Measurements from ENCODE around the gene OOSP4B.
"Not testable (repeated sequence)": the region's sequence is repeated elsewhere in the genome, so short reads cannot be mapped to it uniquely, and the experiment has no call there.

Gene OOSP4B

GRCh38 chr11:60016881-60017280 lies at the start of gene OOSP4B:
Gene OOSP4B (plus strand): TSS chr11:60017181.
- no peak for DNase-seq

GRCh38 chr11:59967677-59968394 lies 49.1 kb upstream of the OOSP4B start:
- no peak for DNase-seq

DNA sequence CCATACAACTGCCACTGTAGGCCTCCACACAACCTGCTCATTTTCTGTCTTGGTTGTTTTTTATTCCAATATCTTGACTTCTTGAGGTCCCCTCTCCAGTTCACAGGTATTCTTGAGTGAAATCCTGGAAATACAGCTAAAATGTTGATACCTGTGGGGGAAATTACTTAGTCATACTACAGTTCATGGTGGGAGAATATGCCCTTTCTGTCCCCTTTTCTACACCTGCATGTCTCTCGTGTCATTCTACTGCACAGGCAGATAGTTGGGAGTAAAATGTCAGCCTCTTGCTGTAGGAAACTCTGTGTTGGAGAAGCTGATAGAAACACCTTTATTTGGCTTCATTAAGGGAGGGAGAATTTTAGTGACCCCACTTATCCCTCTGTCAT lies 48.6 kb upstream of the OOSP4B start:
- DNase-seq: no peak

DNA sequence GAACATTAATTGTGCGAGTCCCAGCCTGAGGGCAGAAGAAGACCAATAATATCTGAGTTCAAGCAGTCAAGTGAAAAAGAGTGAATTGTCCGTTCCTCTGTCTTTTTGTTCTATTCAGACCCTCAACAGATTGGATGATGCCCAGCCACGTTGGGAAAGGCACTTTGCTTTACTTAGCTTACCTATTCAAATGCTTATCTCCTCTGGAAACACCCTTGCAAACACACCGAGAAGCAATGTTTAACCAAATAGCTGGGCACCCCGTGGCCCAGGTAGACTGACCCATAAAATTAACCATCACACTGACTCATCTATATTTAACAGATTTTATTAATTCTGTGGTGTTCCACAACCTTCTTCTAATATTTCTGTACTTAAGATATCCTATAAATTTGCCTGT lies 43.9 kb upstream of the OOSP4B start:
- DNase-seq: no peak

DNA sequence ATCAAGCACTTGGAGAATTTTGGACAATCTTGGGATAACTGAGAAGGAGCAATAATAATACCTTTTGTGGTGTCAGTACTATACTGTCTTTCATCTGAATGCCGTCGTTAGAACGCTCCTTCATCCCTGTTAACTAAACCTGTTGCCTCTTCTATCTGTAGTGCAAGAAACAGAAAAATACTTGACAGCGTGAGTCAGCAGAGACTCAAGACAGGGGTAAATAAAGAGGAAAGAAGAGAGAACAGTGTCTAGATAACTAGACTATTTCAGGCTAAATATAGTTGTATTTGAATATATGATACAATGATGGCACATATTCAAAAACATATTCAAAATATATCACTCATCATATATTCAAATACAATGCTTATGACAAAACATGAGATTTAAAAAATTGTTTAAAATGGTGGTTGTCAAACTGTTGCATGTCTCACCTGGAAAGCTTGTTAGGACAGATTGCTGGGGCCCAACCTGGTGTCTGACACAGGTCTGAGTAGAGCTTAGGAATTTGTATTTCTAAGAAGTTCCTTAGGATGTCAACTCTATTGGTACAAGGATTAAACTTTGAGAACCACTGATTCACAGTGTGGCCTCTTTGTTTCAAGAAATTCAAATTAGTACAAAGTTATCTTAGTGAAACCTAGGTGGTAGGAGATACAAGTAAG lies 35.7 kb upstream of the OOSP4B start:
- DNase-seq: no peak

GRCh38 chr11:59982037-59982436 lies 34.9 kb upstream of the OOSP4B start:
- not testable (repeated sequence) for DNase-seq

- no peak for DNase-seq
Observed at GRCh38 chr11:59983212-59983611, 33.8 kb upstream of the OOSP4B start.

DNA sequence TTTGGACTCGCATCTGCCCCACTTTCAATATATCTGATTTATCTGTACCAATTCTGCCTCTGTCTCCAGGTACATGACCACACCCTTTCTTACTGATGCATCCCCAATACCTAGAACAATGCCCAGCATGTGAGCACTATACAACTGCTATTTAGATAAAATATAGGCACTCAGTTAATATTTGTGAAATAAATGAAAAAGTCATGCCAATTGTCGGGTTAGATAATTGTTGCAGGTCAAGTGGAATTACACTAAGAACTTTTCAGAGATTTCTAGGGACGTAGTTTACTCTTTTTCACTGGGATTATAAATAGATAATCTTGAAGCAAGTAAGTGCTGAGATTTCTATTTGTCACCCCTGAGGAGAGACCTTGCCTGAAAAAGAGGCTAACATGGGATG lies 32.6 kb upstream of the OOSP4B start:
- DNase-seq: no peak

DNA sequence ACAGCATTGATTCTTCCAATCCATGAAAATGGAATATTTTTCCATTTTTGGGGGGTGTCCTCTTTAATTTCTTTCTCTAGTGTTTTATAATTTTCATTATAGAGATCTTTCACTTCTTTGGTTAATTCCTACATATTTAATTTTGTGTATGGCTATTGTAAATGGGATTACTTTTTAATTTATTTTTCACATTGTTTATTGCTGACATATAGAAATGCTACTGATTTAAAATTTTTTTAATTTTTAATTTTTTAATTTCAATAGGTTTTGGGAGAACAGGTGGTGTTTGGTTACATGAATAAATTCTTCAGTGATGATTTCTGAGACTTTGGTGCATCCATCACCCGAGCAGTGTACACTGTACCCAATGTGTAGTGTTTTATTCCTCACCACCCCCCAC lies 26.6 kb upstream of the OOSP4B start:
- DNase-seq: no peak

GRCh38 chr11:59992425-59992824 lies 24.6 kb upstream of the OOSP4B start:
- no peak for DNase-seq

GRCh38 chr11:59997800-59998199 lies 19.2 kb upstream of the OOSP4B start:
- DNase-seq: no peak

DNA sequence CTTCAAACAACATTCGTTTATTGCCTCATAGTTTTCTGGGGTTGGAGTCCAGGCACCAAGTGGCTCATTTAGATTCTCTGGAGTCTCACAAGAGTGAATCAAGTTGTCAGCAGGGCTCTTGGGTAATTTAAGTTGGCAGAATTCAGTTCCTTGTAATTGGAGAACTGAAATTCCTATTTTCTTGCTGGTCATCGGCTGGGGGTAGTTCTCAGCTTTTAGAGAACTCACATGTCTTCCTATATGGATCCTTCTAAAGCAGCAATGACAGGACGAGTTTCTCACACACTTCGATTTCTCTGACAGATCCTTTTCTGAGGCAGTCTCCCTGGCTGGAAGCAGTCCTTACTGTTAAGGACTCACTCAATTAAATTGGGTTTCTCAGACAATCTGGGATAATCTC lies 17.3 kb upstream of the OOSP4B start:
- no peak for DNase-seq

DNA sequence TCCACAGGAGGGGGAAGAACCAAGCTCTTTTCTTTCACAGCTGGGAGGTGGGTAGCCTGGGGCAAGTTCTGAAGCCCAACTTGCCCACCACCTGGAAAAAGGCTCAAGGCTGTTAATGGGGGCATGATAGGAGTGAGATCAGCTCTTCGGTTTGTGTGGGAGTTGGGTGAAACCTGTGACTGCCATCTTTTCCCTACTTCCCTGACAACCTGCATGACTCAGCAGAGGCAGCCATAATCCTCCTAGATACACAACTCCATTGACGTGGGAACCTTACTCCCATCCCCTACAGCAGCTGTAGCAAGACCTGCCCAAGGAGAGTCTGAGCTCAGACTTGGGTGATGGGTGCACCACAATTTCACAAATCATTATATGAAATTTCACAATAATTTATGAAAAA lies 13.3 kb upstream of the OOSP4B start:
- no peak for DNase-seq

DNA sequence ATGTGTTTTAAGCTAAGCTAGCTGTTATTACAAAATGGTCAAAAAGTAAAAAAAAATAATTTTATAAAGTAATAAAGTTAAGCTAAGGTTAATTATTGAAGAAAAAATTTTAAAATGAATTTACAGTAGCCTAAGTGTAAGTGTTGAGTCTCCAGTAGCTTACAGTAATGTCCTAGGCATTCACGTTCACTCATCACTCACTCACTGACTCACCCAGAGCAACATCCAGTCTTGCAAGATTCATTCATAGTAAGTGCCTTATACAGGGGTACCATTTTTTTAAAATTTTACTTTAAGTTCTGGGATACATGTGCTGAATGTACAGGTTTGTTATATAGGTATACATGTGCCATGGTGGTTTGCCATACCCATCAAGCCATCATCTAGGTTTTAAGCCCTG lies 11.6 kb upstream of the OOSP4B start:
- no peak for DNase-seq

GRCh38 chr11:60018058-60018457 lies 1.1 kb downstream of the OOSP4B start:
- no peak for DNase-seq

DNA sequence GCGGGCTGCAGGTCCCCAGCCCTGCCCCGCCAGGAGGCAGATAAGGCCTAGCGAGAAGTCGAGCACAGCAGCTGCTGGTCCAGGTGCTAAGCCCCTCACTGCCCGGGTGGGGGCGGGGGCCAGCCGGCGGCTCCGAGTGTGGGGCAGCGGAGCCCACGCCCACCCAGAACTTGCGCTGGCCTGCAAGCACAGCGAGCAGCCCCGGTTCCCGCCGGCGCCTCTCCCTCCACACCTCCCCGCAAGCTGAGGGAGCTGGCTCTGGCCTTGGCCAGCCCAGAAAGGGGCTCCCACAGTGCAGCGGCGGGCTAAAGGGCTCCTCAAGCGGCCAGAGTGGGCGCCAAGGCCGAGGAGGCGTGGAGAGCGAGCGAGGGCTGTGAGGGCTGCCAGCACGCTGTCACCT lies 3.4 kb downstream of the OOSP4B start:
- DNase-seq: not testable (repeated sequence)

- no peak for DNase-seq
Observed at GRCh38 chr11:60029015-60029632, 12.1 kb downstream of the OOSP4B start.

- DNase-seq: no peak
Observed at GRCh38 chr11:60040109-60040508, 23.1 kb downstream of the OOSP4B start, which contains the start of gene OOSP2. Gene OOSP2 (plus strand): TSS chr11:60040409. CDS start chr11:60040460, 51 bp downstream.

DNA sequence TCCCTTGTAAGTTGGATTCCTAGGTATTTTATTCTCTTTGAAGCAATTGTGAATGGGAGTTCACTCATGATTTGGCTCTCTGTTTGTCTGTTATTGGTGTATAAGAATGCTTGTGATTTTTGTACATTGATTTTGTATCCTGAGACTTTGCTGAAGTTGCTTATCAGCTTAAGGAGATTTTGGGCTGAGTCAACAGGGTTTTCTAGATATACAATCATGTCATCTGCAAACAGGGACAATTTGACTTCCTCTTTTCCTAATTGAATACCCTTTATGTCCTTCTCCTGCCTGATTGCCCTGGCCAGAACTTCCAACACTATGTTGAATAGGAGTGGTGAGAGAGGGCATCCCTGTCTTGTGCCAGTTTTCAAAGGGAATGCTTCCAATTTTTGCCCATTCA lies 33.4 kb downstream of the OOSP4B start:
- not testable (repeated sequence) for DNase-seq

GRCh38 chr11:60050839-60051238 lies 33.9 kb downstream of the OOSP4B start:
- DNase-seq: not testable (repeated sequence)

- no peak for DNase-seq
Observed at GRCh38 chr11:60056349-60056969, 39.5 kb downstream of the OOSP4B start, which contains the start of gene MS4A3. Gene MS4A3 (plus strand): TSS chr11:60056665. CDS start chr11:60061161, 4,496 bp downstream.

GRCh38 chr11:60059052-60059451 lies 42.1 kb downstream of the OOSP4B start:
- no peak for DNase-seq

- no peak for DNase-seq
Observed at GRCh38 chr11:60059521-60060240, 42.7 kb downstream of the OOSP4B start.
